RWPE2 (cell line): Measurements from ENCODE around the gene RMND5B.
A peak's percentile ranks its signal among the peaks of the same experiment; 100 is the strongest.

ENCODE experiments used
- ATAC-seq: fragments of 200-7000 bp; cut with Tn5 transposase; 3 replicates; pipeline ENCODE4 v1.9.1; 2021; ENCODE audit warnings: low read depth
- DNase-seq: peaks from one replicate; pipeline ENCODE4 v3.0.0-alpha.2; 2020; ENCODE audit warnings: low spot score
- H3K27ac ChIP-seq: fragments of 450-650 bp; 2 replicates; pipeline ENCODE4 v1.5.1; 2017; ENCODE audit warnings: mild to moderate bottlenecking; ENCODE audit not compliant: poor library complexity, severe bottlenecking
- H3K27me3 ChIP-seq: fragments of 250-450 bp; sonication (Bioruptor Pico); 2 replicates; pipeline ENCODE4 v1.5.1; 2021; ENCODE audit warnings: mild to moderate bottlenecking, moderate library complexity; ENCODE audit not compliant: insufficient read depth, poor library complexity, severe bottlenecking
- H3K36me3 ChIP-seq: fragments of 250-450 bp; sonication (Bioruptor Pico); 2 replicates; pipeline ENCODE4 v1.5.1; 2020; ENCODE audit warnings: low read depth, mild to moderate bottlenecking, moderate library complexity
- H3K4me1 ChIP-seq: fragments of 250-450 bp; sonication (Bioruptor Pico); 2 replicates; pipeline ENCODE4 v1.5.1; 2021; ENCODE audit warnings: mild to moderate bottlenecking, moderate library complexity; ENCODE audit not compliant: insufficient read depth, poor library complexity, severe bottlenecking
- H3K4me3 ChIP-seq: fragments of 250-450 bp; sonication (Bioruptor Pico); 2 replicates; pipeline ENCODE4 v1.5.1; 2021; ENCODE audit warnings: mild to moderate bottlenecking, moderate library complexity; ENCODE audit not compliant: severe bottlenecking
- H3K9me3 ChIP-seq: fragments of 250-450 bp; sonication (Bioruptor Pico); 2 replicates; pipeline ENCODE4 v1.5.1; 2021; ENCODE audit warnings: mild to moderate bottlenecking, moderate library complexity; ENCODE audit not compliant: severe bottlenecking
- CTCF ChIP-seq: fragments of 450-650 bp; IDR thresholded peaks from one replicate; pipeline ENCODE4 v1.5.1; 2017; ENCODE audit warnings: mild to moderate bottlenecking, moderate library complexity; ENCODE audit not compliant: poor library complexity, severe bottlenecking

RMND5B gene

DNA sequence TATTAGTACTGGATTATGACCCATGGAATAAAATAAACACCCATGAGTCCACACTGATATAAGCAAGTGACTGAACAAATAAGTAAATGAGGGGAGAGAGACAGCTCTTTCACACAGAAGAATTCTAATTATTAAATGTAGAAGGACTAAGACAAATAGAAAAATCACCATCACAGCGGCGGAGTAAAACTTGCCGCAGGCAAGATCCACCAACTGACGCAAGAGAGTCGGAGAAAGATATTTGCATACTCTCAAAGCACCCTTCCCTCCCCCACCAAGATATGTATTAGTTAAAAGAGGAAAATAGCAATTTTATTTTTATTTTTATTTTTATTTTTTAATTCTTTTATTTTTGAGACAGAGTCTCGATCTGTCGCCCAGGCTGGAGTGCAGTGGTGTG is 32.1 kb upstream of the RMND5B start:
- Histone ChIP-seq H3K27ac (no peak overlapping the region), H3K4me3 (no peak overlapping the region), H3K4me1 (no peaks in the 10 kb centered on the region), H3K36me3 (no peaks in the 10 kb centered on the region), H3K27me3 (no peaks in the 10 kb centered on the region), H3K9me3 (no peaks in the 10 kb centered on the region)
- no peak for DNase-seq
- ATAC-seq: no peak
- no peak for TF ChIP-seq CTCF

DNA sequence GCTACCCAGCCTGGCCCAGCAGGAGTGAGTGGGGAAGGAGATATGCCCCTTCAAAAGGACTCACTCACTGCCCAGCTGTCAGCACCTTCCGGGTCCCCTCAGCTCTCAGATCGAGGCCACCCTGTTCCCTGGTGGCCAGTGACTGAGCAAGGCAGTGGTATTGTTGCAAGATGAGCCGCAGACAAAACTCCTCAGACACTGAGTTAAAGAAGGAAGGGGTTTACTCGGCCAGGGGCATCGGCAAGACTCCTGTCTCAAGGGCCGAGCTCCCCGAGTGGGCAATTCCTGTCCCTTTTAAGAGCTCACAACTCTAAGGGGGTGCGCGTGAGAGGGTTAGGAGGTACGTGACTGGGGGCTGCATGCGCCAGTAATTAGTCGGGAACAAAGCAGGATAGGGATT is 27.2 kb upstream of the RMND5B start:
- Histone ChIP-seq H3K27ac (no peak overlapping the region), H3K4me3 (no peak overlapping the region), H3K4me1 (peaks cover 20% of the 10 kb centered on the region), H3K9me3 (no peaks in the 10 kb centered on the region), H3K27me3 (no peaks in the 10 kb centered on the region), H3K36me3 (no peaks in the 10 kb centered on the region)
- ATAC-seq (no peak), DNase-seq (no peak)
- TF ChIP-seq CTCF: no peak

- Histone ChIP-seq H3K36me3 (no peaks in the 10 kb centered on the region), H3K27me3 (no peaks in the 10 kb centered on the region), H3K27ac (no peak overlapping the region), H3K4me3 (no peak overlapping the region), H3K9me3 (no peaks in the 10 kb centered on the region), H3K4me1 (peaks cover 26% of the 10 kb centered on the region)
- 0 out of 3 replicates have a peak, but pooled peaks have one; percentile 14 for ATAC-seq
- TF ChIP-seq CTCF: no peak
- no peak for DNase-seq
Measured at GRCh38 chr5:178104492-178104891, 26.3 kb upstream of the RMND5B start.

GRCh38 chr5:178106086-178106485 is 24.7 kb upstream of the RMND5B start:
- H3K27me3 ChIP-seq: no peaks in the 10 kb centered on the region
- peak overlapping the region; percentile 4 for H3K27ac ChIP-seq
- no peaks in the 10 kb centered on the region for H3K36me3 ChIP-seq
- DNase-seq: no peak
- no peak for TF ChIP-seq CTCF
- H3K9me3 ChIP-seq: no peaks in the 10 kb centered on the region
- ATAC-seq: no peak
- H3K4me1 ChIP-seq: peaks cover 26% of the 10 kb centered on the region
- H3K4me3 ChIP-seq: no peak overlapping the region

GRCh38 chr5:178106556-178107239 is 24.1 kb upstream of the RMND5B start:
- peak; percentile 73 for ATAC-seq

More at GRCh38 chr5:178106556-178107239, 24.1 kb upstream of the RMND5B start:
- TF ChIP-seq CTCF: no peak
- Histone ChIP-seq H3K36me3 (no peaks in the 10 kb centered on the region), H3K4me3 (no peak overlapping the region), H3K27ac (peak overlapping the region; percentile 4), H3K27me3 (no peaks in the 10 kb centered on the region), H3K4me1 (peaks cover 26% of the 10 kb centered on the region), H3K9me3 (no peaks in the 10 kb centered on the region)
- no peak for DNase-seq
